ENCODE data around the gene LY6G5C.
A peak's percentile ranks its signal among the peaks of the same experiment; 100 is the strongest.

GRCh38 chr6:31631681-31632278 lies 49.1 kb downstream of the LY6G5C start:
- TF ChIP-seq CTCF (IDR thresholded peaks at IDR 0.05; ENCODE audit: low read depth, low read length) (no peak), MAX (IDR thresholded peaks at IDR 0.05; ENCODE audit: low read depth, low read length) (no peak), POLR2A (IDR thresholded peaks at IDR 0.05; ENCODE audit: extremely low read depth, insufficient read length) (peak; percentile 32)

Measured in NB4 (cell line).